H1 (cell line): Measurements from ENCODE around the gene PLEKHG5. TPM values are rescaled to one million over a fixed set of nuclear protein-coding genes. Genes with fewer than 3 reads are reported as not detected.

Source experiments
- CHD1 ChIP-seq: IDR thresholded peaks from 2 replicates; pipeline ENCODE4 v1.6.1; 2012; ENCODE audit warnings: low read depth, low read length, improper control_type of control experiment
- EP300 ChIP-seq, 2 experiments: IDR thresholded peaks; 1 replicate in 1 of 2; 2 replicates in 1 of 2; pipeline ENCODE4 v1.6.1; 2011 to 2012; ENCODE audit warnings: low read depth in 2 of 2, low read length in 2 of 2, mild to moderate bottlenecking in 2 of 2, borderline replicate concordance in 1 of 2, inconsistent platforms in 1 of 2, moderate library complexity in 1 of 2
- KDM4A ChIP-seq: IDR thresholded peaks from one replicate; pipeline ENCODE4 v1.7.1; 2012; ENCODE audit warnings: low read depth, mild to moderate bottlenecking, moderate library complexity, low read length, inconsistent platforms; ENCODE audit not compliant: severe bottlenecking
- POLR2A ChIP-seq, 2 experiments: IDR thresholded peaks; 1 replicate in 1 of 2; 2 replicates in 1 of 2; pipeline ENCODE4 v1.6.1; 2011; ENCODE audit warnings: low read depth in 2 of 2, low read length in 2 of 2, mild to moderate bottlenecking in 2 of 2; ENCODE audit errors: control extremely low read depth in 1 of 2
- RNF2 ChIP-seq: fragments of 200-900, 300-1000 bp; sonication (generic); IDR thresholded peaks from 2 replicates; pipeline ENCODE4 v1.7.1; 2016; ENCODE audit warnings: borderline replicate concordance, low read depth, mild to moderate bottlenecking, antibody characterized with exemption, low read length; ENCODE audit not compliant: poor library complexity, severe bottlenecking; ENCODE audit errors: missing control alignments
- polyA plus RNA-seq, 7 experiments: library from polyadenylated mRNA; depleted of rRNA in 3 of 7; stranded (reverse) in 5 of 7; unstranded in 2 of 7; fragments of >200 nt in 5 of 7; fragments of 200-250 nt in 2 of 7; gene quantifications; 1 replicate in 5 of 7; 2 replicates in 1 of 7; 4 replicates in 1 of 7; pipeline versions ENCODE4 v1.2.1 to v1.2.3, GENCODE V29; 2011 to 2013; ENCODE audit warnings: missing spikeins in 2 of 7, mixed read lengths in 2 of 7
- total RNA-seq: library from RNA; stranded (reverse); fragmentation: NEBNext Ultra II Directional; extraction: Animal tissue kit (Norgen Biotek cat#: 25700); gene quantifications from 2 replicates; pipeline ENCODE4 v1.2.1, GENCODE V29; 2021
- TF ChIP-seq, protein P1 (sequence below), 3 experiments: IDR thresholded peaks; 1 replicate in 2 of 3; 2 replicates in 1 of 3; pipeline versions ENCODE4 v1.5.1 to v1.6.1; 2011; ENCODE audit warnings: low read length in 3 of 3, mild to moderate bottlenecking in 3 of 3, inconsistent platforms in 2 of 3, low read depth in 1 of 3, moderate library complexity in 1 of 3; ENCODE audit not compliant: insufficient read depth in 1 of 3; ENCODE audit errors: control extremely low read depth in 1 of 3

PLEKHG5 gene
- total and polyA plus RNA-seq, 2 of the 8 experiments (the other 6 are each of a cell fraction or from before 2014, with no cell fraction given), result 10.4 to 13.8 TPM

DNA sequence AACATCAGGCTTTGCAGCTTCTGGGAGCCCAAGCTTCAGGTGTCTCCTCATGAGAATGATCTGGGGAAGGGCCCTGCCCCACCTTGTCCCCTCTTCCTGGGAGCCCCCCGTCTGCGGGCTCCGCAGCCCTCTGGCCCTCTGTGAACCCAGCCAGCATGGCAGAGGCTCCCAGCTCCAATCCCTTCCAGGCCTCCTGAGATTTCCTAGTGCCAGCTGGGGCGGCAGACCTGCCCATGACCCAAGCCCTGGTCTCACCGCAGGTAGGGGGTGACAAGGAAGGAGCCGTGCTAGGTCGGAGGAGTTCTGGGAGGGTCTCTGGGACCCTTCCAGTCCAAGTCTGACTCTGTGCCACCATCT, 7.7 kb downstream of the PLEKHG5 start (continued):
- TF ChIP-seq RNF2 (no peak), EP300 (IDR thresholded peaks at IDR 0.05; ENCODE audit: borderline replicate concordance in 1 of 2, low read depth in 2 of 2, low read length in 2 of 2) (no peak), POLR2A (IDR thresholded peaks at IDR 0.05; ENCODE audit: control extremely low read depth in 1 of 2, low read depth in 2 of 2, low read length in 2 of 2) (no peak), KDM4A (no peak), CHD1 (no peak)
- TF ChIP-seq, protein P1, sequence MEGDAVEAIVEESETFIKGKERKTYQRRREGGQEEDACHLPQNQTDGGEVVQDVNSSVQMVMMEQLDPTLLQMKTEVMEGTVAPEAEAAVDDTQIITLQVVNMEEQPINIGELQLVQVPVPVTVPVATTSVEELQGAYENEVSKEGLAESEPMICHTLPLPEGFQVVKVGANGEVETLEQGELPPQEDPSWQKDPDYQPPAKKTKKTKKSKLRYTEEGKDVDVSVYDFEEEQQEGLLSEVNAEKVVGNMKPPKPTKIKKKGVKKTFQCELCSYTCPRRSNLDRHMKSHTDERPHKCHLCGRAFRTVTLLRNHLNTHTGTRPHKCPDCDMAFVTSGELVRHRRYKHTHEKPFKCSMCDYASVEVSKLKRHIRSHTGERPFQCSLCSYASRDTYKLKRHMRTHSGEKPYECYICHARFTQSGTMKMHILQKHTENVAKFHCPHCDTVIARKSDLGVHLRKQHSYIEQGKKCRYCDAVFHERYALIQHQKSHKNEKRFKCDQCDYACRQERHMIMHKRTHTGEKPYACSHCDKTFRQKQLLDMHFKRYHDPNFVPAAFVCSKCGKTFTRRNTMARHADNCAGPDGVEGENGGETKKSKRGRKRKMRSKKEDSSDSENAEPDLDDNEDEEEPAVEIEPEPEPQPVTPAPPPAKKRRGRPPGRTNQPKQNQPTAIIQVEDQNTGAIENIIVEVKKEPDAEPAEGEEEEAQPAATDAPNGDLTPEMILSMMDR (IDR thresholded peaks at IDR 0.05; ENCODE audit: control extremely low read depth in 1 of 3, insufficient read depth in 1 of 3, low read depth in 1 of 3, low read length in 3 of 3), result no peak
- TF ChIP-seq, all 59 proteins: peak for 0
